GM12878 (cell line): ENCODE results near the gene SH3BGRL3.

Experiments used
- ASH2L ChIP-seq: fragments of 300-600, 200-600 bp; sonication (generic); IDR thresholded peaks from 2 replicates; pipeline ENCODE4 v1.6.1; 2017; ENCODE audit warnings: low read depth, mild to moderate bottlenecking, borderline replicate concordance
- ATF2 ChIP-seq: IDR thresholded peaks from 2 replicates; pipeline ENCODE4 v1.6.1; 2012; ENCODE audit warnings: low read length, inconsistent platforms
- CHD1 ChIP-seq: IDR thresholded peaks from 2 replicates; pipeline ENCODE4 v1.6.1; 2012; ENCODE audit warnings: low read depth, low read length, improper control_type of control experiment
- CTCF ChIP-seq, 3 experiments: IDR thresholded peaks in 2 of 3; conservative IDR thresholded peaks in 1 of 3; 2 replicates each; pipeline ENCODE4 v1.5.1; 2011; ENCODE audit warnings: low read depth in 3 of 3, low read length in 3 of 3, mild to moderate bottlenecking in 3 of 3, control low read depth in 2 of 3, moderate library complexity in 2 of 3, inconsistent platforms in 1 of 3, mixed read lengths in 1 of 3; ENCODE audit not compliant: control insufficient read depth in 2 of 3, insufficient read depth in 1 of 3; ENCODE audit errors: extremely low read depth in 1 of 3
- EGR1 ChIP-seq, 2 experiments: IDR thresholded peaks; 1 replicate in 1 of 2; 2 replicates in 1 of 2; pipeline ENCODE4 v1.6.1; 2011 to 2012; ENCODE audit warnings: low read depth in 2 of 2, low read length in 2 of 2, borderline replicate concordance in 1 of 2, mild to moderate bottlenecking in 1 of 2, moderate library complexity in 1 of 2
- EZH2 ChIP-seq: IDR thresholded peaks from 2 replicates; pipeline ENCODE4 v1.6.1; 2012; ENCODE audit warnings: low read depth, mild to moderate bottlenecking, control low read depth, inconsistent platforms, low read length, borderline replicate concordance; ENCODE audit not compliant: control insufficient read depth
- IRF5 ChIP-seq: fragments of 450-650 bp; IDR thresholded peaks from 2 replicates; pipeline ENCODE4 v1.6.1; 2017; ENCODE audit warnings: borderline replicate concordance
- NFXL1 ChIP-seq: fragments of 450-650 bp; IDR thresholded peaks from 2 replicates; pipeline ENCODE4 v1.6.1; 2017; ENCODE audit warnings: antibody characterized with exemption, mild to moderate bottlenecking, borderline replicate concordance
- PAX5 ChIP-seq: IDR thresholded peaks from 2 replicates; pipeline ENCODE4 v1.6.1; 2011; ENCODE audit warnings: low read depth, low read length, borderline replicate concordance
- STAT3 ChIP-seq: IDR thresholded peaks from 2 replicates; pipeline ENCODE4 v1.6.1; 2011; ENCODE audit warnings: low read depth, low read length, improper control_type of control experiment
- USF2 ChIP-seq: IDR thresholded peaks from 2 replicates; pipeline ENCODE4 v1.6.1; 2011; ENCODE audit warnings: low read depth, low read length, improper control_type of control experiment, borderline replicate concordance

- TF ChIP-seq EGR1 (IDR thresholded peaks at IDR 0.05; ENCODE audit: borderline replicate concordance in 1 of 2, low read depth in 2 of 2, low read length in 2 of 2), result no peak
- TF ChIP-seq CTCF (IDR thresholded peaks at IDR 0.05 in 2 of 3, conservative IDR thresholded peaks at IDR 0.05 in 1 of 3; ENCODE audit: control insufficient read depth in 2 of 3, extremely low read depth in 1 of 3, insufficient read depth in 1 of 3, low read depth in 3 of 3, low read length in 3 of 3), result no peak
- TF ChIP-seq ASH2L, result no peak
- no peak for TF ChIP-seq EZH2
- TF ChIP-seq USF2, result no peak
- TF ChIP-seq IRF5, result no peak
- no peak for TF ChIP-seq CHD1
- no peak for TF ChIP-seq PAX5
- TF ChIP-seq ATF2, result no peak
- no peak for TF ChIP-seq NFXL1
- TF ChIP-seq STAT3, result no peak
Observed at GRCh38 chr1:26263212-26263611, 16.7 kb upstream of the SH3BGRL3 start.
